Measurements from ENCODE around the gene MYH15.

DNA sequence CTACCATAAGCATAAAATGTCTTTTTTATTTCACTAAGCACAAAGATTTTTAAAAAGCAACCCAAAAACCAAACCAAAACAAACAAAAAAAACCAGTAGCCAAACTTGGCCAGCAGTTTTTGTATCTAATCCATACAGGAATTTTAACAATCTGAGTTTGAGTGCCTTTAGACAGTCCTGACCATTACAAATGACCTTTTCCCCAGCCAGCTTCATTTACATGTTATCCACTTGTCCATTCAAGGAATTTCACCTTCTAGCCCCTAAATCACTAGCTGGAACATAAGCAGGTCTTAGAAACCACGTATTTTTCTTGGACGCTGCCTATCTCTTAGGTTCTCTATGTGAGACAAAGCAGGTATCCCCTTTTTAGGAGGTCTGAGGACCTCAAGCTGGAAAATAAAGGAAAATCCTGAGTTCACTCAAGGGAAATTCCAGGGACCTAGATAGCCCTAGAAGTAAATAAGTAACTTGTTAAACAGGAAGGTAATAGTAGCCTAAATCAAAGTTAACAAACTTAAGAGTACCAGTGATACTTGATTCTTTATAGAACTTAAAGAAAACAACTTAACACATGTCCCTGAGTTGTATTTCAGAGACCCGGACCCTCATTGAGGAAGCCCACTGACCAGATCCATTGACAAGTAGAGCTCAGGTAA lies 44.6 kb upstream of the MYH15 start:
- no peak for TF ChIP-seq GATA2 (IDR thresholded peaks at IDR 0.05; ENCODE audit: low read depth, low read length)
- no peak for TF ChIP-seq GATA3 (IDR thresholded peaks at IDR 0.05; ENCODE audit: low read depth, low read length)
